ENCODE results near the gene CASP6.

DNA sequence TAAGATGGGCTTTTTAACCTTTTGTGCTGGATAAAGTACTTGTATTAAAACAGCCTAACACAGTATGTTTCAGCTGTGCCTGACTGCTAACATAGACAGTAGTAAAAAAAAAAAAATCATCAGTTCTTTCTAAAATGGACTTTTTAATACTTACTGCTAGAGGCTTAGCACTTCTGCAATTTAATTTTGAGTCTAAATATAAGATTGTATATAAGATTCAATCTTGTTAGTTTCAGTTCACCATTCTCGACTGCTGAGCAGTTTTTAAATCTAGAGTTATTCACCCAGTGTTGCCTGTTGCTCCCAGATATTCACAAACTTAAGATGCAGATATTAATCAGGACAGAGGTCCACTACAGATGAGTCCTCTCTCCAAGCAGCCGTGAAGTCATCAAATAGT lies 19.9 kb upstream of the CASP6 start:
- no peak for TF ChIP-seq POLR2AphosphoS5 (IDR thresholded peaks at IDR 0.05; ENCODE audit: borderline replicate concordance, low read depth, low read length)
- no peak for TF ChIP-seq EZH2 (IDR thresholded peaks at IDR 0.05)
- TF ChIP-seq FOXP2 (optimal IDR thresholded peaks at IDR 0.05; ENCODE audit: control extremely low read depth, extremely low read length, insufficient read depth) = no peak

Measured in SK-N-MC (cell line).